ENCODE data around the gene MEN1. TPM values are rescaled to one million over a fixed set of nuclear protein-coding genes. Genes with fewer than 3 reads are reported as not detected.

MEN1 gene
- 11.8 and 14.0 TPM in 2 replicates for total RNA-seq (2014; rRNA removed; shearing (Covaris generic))
- polyA plus RNA-seq (2014; cell fraction: nucleus; rRNA removed): 18.5 and 21.4 TPM in 2 replicates

- DNase-seq (ENCODE audit: extremely low read depth, low read depth): peak; percentile 87
Observed at GRCh38 chr11:64810271-64810890, at the start of gene MEN1. MEN1 (minus strand) TSS chr11:64810551; CDS start chr11:64810109, 442 bp downstream.

DNA sequence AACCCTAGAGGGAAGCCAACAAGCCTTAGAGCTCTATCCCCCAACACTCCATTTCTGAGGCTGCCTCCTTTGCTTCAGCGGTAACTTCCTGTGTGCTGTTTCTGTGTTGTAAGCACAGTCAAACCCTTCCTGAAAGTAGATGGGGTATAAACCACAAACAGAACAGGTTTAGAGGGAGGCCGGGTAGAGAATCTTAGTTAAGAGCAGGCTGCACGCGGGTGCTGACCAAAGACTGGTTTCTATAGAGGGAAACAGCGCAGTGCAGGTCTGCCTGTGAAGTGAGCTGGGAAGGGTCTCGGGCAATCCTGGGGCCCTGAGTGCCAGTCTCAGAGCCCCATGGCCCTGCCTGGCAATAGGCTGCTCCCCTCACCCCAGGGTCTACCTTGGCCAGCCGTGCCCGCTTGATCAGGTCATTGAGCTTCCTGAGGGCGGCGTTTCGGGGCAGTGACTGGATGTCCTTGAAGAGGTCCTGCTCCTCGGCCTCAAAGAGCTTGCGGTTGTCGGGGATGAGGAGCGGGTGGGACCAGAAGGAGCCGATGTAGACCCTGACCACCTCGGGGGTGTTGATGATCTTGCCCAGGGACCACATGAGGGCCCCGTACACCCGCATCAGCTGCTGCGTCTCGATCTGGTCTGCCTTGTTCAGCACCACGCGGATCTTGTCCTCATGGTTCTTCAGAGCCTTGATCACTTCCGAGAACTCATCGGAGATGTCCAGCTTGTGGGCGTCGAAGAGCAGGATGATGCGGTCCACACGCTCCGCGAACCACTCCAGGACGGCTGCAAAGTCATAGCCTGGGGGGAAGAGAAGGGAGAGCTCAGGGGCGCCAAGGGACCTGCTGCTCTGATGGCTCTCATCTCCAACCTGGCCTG lies 49.4 kb upstream of the MEN1 start:
- no peak for DNase-seq (ENCODE audit: extremely low read depth, low read depth)

DNA sequence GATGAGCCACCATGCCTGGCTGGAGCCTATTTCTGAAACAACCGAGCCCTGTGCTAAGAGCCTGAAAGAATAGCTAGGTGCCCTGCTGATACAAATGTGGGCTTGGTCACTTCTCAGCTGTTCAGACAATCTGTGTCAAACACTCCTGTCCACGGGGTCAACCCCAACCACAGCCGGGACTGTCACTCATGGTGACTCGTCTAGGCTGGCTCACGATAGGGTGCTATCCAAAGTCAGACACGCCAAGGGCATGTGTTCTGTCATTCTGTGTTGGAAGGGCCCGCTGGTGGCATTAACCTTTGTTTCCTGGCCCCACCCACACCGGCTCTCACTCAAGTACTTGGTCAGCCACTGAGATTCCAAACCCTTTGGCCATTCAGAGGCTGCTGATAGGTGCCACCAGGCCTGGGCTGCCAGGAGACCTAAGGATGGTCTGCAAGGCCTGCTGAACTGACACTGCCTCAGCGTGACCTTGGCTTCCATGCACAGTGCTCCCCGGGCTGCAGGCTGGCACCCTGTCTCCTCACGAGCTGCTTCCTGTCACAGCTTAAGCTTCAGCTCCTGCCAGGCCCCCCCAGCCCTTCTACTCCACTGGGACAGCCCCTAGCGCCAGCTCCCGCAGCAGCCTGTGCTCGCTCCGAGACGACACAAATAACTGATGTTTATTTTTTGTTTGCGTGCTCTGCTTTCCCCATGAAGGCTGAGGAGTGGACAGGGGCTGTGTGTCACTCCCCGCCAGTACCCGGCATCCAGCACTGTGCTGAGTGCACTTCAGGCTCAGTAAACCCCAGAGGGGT lies 48.3 kb upstream of the MEN1 start:
- no peak for DNase-seq (ENCODE audit: extremely low read depth, low read depth)

- no peak for DNase-seq (ENCODE audit: extremely low read depth, low read depth)
Observed at GRCh38 chr11:64857485-64857884, 47.1 kb upstream of the MEN1 start.

DNA sequence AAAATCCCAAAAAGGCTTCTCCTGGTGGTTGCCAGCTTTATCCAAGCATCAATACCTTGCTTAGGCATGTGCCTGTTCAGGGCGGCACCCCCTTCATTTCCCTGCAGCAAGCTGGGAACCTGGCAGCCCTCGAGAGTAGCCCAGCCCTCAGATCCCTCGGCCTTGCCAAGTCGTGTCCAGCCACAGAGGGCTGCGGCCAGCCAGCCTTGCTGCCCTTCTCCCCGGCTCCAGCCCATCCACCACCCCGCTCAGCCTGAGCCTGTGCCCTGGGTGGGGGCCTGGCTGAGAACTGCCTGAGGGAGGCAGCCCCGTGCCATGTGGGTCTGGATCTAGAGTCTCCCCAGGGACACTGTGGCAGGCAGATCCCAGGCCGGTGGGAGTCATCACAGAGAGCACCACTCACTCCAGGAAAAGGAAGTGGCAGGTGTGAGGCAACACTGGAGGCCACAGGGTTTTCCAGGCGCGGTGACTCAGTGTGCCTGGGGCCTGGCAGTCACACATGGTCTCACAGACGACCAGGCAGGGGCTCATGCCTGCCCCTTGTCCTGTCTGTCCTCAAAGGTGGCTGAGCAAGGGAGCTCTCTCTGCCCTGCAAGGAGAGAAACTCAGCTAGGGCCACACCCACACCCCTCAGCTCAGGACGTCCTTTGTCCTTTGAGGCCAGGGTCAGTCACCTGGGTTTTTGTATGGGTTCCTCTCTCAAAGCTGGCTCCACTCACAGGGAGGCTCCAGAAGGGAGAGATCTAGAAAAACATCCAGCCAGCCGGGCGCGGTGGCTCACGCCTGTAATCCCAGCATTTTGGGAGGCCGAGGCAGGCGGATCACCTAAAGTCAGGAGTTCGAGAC lies 46.3 kb upstream of the MEN1 start:
- peak; percentile 83 for DNase-seq (ENCODE audit: extremely low read depth, low read depth)

DNA sequence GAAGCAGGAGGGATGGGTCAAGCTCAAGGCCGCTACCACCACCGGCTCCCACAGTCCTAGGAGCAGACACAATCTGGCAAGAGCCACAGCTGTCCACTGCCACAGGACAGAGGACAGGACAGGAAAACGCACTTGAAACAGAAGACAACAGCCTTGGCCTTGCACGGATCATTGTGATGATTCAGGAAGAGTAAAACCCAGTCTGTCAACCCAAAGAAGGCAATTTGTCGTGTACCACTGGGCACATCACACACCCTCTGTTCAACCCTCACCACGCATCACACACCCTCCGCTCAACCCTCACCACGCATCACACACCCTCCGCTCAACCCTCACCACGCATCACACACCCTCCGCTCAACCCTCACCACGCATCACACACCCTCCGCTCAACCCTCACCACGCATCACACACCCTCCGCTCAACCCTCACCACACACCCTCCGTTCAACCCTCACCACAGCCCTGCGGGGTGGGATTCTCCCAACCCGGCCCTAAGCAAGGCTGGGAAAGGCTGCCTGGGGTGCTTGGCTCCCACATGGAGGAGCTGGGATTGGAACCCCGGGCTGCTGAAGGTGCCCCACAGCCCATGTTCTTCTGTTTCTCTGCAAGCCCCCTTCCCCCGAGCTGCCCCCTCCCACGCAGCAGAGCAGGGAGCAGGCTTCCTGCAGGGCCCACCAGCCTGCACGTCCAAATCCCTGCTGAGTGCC lies 45.4 kb upstream of the MEN1 start:
- no peak for DNase-seq (ENCODE audit: extremely low read depth, low read depth)

DNA sequence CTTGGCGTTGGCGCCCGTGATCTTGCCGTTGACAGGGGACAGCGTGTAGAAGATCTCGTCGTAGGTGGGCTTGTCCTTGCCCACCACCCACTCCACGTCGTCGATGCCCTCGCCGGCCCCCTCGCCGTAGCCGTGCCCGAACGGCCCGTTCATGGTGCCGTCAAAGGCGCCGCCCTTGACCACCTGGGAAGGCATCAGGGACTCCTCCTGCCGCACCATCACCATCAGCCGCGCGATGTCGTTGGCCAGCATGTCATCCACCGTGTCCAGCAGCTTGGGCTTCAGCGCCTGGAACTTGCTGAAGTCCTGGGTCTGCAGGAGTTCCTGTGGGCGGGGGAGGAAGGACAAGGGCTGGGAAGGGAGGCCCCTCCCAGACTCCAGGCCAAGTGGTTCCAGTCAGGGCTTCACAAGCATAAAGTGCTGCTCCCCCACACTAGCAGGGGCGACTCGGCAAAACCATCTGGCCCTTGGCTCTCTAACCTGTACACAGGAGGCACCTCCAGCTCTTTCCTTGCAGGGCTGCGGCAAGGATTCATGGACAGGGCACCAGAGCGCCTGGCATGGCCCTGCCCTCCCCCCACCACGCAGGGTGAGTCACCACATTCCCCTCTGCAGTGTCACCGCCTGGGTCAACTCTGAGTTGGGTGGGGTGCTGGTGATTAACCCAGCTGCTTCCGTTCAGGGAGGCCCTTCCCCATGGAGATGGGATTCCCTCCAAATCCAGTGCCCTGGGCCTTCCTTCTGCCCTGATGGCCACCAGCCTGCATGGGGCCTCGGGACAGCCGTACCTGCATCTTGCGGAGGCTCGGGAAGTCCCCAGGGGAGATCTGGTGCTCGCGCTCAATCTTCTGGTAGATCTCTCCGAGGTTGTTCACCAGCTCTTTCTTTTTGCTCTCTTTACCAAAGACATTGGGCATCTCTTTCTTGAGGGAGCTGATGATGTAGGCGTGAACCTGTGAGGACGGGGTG lies 44.5 kb upstream of the MEN1 start:
- DNase-seq (ENCODE audit: extremely low read depth, low read depth): peak; percentile 94

- no peak for DNase-seq (ENCODE audit: extremely low read depth, low read depth)
Observed at GRCh38 chr11:64854157-64854533, 43.8 kb upstream of the MEN1 start.

GRCh38 chr11:64853709-64854108 lies 43.4 kb upstream of the MEN1 start:
- DNase-seq (ENCODE audit: extremely low read depth, low read depth): no peak

- no peak for DNase-seq (ENCODE audit: extremely low read depth, low read depth)
Observed at GRCh38 chr11:64852804-64853509, 42.6 kb upstream of the MEN1 start.

GRCh38 chr11:64851831-64852351 lies 41.5 kb upstream of the MEN1 start:
- DNase-seq (ENCODE audit: extremely low read depth, low read depth): no peak

DNA sequence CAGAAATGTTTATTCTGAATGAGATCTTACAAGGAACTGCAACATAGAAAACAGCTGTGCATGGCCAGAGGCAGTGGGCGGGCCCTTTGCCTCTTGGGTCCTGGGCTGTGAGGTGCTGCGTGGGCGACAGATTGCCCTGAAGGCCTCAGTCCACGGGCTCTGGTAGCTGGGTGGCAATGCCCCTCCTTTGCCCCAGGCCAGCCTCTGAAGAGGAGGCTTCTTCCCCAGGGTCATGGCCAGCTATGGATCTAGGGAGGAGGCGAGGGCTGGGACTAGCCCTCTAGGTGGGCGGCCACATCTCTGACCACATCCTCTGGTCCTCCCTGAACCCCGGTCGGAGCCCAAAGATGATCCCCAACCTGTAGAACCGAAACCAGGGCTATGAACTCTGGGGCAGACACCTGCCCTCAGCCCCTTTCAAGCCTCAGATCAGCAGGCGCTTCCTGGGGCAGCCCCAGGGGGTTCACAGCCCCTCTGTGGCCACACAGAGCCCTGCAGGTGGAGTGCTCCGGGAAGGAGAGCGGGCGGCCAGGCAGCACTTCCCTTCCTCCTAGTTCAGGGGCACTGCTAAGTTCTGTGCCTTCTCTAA lies 40.7 kb upstream of the MEN1 start:
- no peak for DNase-seq (ENCODE audit: extremely low read depth, low read depth)

DNA sequence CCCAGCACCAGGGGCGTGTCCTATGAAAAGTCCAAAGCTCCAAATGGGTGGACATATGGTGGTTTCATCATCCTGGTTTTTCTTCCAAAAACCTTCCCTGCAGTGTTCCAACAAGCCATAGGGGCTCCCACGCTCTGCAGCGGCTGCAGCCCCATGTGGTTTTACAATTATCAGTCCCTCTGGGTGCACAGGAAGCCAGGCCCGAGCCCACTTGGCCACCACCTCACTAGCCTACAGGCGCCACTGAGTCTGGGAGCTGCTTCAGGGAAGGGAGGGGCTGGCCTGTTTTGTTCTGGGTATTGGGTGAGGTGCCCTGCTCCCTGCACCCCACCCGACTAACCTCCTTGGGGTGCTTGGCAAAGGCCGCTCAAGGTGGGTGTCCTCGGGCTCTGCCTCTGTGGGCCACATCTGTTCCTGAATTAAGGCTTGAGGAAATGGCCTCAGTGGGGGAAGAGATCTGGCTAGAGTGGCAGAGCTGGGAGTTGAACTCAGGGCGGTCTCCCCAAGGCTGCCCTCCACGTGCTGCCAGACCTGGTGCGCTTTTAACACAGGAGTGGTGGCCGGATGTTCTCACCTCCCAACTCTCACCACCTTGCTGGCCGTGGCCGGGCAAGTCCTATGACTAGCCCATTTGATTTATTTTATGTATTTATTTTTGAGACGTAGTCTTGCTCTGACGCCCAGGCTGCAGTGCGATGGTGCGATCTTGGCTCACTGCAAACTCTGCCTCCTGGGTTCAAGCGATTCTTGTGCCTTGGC lies 39.4 kb upstream of the MEN1 start:
- no peak for DNase-seq (ENCODE audit: extremely low read depth, low read depth)

DNA sequence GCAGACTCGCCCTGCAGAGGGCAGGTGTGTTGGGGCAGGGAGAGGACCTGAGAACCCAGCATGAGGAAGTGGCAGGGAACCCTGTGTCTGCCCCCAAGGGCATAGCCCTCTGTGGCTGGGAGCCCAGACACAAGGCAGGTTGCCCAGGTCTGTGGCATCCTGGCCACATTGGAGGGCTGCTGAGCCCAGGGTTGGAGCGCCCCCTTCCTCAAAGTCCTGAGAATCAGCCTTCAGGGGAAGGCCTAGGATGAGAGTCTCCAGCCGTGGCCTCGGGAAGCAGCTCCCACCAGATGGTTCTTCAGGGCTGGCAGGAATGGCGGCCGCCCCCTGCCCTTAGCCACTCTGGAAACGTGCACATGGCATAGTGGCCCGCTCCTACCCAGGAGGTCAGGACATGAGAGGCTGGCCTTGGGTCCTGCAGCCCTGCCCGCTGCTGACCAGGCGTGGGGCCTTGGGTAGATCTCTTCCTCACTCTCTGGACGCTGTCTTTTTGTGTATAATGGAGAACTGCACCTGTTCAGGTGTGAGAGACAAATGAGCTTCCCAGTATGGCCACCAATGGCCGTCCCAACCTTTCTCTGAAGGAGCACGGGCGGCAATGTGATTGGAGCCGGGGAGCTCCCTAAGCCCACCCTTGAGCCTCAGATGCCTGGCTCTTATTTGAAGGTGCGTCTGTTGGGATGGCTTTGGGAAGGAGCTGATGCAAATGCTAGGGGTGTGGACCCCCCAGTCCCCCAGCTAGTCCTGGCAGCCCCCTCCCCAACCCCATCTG lies 38.7 kb upstream of the MEN1 start:
- DNase-seq (ENCODE audit: extremely low read depth, low read depth): no peak

DNA sequence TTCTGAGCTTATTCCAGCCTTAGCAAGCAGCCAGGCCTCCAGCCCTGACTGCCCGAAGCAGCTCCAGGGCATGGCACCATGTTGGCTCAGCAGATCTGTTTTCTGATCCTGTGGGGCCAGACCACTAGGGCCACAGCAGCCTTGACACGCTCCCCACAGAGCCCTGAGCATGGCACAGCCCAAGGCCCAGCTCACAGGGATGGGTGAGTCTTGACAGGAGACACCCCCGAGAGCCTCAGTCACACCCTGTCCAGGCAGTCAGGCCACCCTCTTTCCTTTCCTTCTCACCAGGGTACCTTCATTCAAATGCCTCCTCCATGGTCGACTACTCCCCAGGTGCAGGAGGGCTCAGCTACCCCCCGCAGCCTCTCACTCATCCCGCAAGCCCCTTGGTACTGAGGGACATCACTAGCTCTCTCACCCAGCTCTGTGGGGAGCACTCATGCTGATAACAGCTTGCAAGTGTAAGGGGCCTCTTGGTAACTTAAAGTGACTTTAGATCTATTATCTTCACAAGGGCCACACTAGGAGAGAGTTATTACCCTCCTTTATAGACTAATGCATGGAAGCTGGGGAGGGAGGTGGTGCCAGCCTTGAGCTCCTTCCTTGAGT lies 38.0 kb upstream of the MEN1 start:
- no peak for DNase-seq (ENCODE audit: extremely low read depth, low read depth)

All from NCI-H460 (cell line).